GM12873 (cell line): ENCODE results near the gene UBR3.

Source experiments
- TF ChIP-seq, protein P1 (sequence below): IDR thresholded peaks from 2 replicates; pipeline ENCODE4 v1.5.1; 2012; ENCODE audit warnings: low read depth, mild to moderate bottlenecking, moderate library complexity, low read length, control low read depth; ENCODE audit not compliant: insufficient read depth; ENCODE audit errors: missing control alignments

The UBR3 gene

DNA sequence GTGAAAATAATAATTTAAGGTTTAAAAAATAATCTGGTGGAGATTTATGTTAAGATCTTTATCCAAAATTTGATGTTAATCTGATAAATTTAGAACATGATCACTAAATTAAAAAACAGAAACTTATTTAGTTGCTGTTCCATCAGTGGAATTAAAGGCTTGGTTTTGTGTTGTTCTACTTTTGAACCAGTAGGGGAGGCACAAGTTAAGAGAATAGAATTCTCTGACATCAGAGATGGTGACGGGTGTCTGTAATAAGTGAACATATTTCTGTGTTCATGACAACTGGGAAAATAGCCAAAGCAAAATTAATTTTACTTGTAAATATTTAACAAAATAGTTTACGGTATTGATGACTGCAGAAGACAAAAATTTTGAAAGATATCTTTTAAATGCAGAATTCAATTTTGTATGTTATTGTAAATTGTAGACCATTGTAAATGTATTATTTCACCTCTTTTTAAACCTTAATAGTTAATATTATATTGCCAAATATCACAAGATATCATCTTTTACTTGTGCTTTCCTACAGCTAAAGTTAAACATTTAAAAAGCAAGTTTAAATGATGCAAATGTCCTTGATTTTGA, 106.0 kb downstream of the UBR3 start:
- TF ChIP-seq, protein P1, sequence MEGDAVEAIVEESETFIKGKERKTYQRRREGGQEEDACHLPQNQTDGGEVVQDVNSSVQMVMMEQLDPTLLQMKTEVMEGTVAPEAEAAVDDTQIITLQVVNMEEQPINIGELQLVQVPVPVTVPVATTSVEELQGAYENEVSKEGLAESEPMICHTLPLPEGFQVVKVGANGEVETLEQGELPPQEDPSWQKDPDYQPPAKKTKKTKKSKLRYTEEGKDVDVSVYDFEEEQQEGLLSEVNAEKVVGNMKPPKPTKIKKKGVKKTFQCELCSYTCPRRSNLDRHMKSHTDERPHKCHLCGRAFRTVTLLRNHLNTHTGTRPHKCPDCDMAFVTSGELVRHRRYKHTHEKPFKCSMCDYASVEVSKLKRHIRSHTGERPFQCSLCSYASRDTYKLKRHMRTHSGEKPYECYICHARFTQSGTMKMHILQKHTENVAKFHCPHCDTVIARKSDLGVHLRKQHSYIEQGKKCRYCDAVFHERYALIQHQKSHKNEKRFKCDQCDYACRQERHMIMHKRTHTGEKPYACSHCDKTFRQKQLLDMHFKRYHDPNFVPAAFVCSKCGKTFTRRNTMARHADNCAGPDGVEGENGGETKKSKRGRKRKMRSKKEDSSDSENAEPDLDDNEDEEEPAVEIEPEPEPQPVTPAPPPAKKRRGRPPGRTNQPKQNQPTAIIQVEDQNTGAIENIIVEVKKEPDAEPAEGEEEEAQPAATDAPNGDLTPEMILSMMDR = peak; percentile 52

DNA sequence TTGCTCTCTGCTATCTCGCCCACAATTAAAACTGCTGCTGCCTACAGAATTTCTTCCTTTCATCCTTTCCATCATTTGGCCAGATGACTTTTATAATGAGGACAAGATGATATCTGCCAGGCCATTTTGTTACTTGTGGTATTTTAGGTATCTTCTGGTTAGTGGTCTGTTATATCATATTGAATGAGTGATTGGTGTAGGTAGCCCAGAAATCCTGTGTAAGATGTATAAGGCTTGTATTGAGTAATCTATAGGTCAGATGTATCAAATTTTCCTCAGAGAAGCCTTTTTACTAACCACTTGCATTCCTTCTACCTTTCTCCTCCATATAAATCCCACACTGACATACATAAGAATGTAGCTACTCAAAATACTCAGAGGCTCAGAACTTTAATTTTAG, 118.3 kb downstream of the UBR3 start:
- TF ChIP-seq, protein P1 = no peak

DNA sequence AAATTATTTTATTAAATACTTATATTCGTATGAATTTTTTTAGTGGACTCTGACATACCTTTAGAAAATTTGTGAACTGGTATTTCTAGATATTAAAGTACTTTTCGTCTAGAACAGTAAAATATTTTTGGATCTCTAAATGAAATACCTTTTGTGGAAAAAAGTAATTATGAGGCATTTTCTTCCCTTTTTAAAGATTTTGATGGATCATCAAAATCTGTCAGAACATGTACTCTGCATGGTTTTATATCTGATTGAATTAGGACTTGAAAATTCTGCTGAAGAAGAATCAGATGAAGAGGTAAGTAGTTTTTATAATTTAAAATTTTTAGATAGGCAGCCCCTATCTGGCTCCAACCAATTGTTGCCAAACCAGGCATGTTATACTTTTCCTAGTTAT, 118.8 kb downstream of the UBR3 start:
- TF ChIP-seq, protein P1 = no peak

DNA sequence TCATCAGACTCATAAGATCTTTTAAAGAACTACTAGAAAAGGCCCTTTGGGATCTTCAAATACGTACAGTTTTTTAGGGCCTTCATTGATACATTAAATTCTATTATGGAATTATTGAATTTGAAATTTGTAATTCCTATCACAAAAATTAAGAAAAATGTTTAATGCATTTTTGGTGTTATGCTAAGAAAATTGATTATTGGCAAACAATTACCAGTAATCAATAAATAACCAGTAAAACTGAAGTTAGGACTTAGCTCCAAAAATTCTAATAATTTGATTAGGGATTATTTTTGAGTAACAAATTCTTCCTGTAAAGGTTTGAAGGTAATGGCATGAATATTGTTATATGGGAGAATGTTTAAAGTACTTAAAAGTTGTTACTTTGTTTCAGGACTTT, 119.3 kb downstream of the UBR3 start:
- TF ChIP-seq, protein P1 = no peak

DNA sequence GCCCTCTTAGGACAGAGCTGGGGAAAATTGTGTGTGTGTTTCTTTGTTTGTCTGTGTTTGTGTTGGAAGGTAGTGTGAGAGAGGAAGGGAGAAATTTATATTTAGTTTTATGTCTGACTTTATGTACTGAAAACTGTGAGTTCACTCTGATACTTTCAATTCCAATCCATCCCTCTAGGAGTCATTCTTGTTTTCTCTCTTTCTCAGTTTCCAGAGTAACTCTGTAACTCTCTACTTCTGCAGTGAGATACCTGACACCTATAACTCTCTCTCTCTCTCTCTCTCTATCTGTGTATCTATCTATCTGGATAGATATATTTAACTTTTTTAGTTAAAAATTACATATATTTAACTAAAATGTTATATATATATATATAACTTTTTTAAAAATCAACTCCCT, 128.7 kb downstream of the UBR3 start:
- TF ChIP-seq, protein P1 = no peak

DNA sequence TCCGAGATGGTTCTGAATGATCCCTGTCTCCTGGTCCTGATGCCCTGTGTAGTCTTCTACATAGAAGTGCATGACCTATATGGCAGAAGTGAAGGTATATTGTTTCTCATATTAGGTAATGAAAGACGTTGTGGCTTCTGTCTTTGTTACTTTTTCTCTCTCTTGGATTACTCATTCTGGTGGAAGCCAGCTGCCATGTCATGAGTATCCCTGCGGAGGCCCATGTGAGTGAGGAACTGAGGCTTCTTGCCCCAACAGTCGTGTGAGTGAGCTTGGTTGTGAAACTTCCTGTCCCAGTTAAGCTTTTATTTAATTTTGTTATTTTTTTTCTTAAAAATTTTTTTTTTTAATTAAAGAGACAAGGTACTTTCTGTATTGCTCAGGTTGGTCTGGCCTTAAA, 134.7 kb downstream of the UBR3 start:
- TF ChIP-seq, protein P1 = no peak

DNA sequence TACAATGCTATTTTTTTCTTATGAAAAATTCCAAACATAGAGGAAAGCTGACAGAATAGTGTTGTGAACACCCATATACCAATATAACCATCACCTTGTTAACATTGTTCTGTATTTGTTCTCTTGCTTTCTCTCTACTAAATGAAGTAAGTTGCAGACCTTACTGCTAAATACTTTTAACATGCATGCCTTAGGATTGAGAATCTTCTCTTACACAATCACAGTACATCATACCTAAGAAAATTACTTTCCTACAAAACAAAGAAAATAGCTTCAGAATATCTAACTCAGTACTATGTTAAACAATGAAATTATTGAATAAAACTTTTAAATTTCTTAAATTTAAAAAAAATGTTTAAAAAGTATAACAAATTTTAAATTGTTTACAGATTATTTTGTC, 136.5 kb downstream of the UBR3 start:
- TF ChIP-seq, protein P1 = no peak
